GM12865 (cell line): ENCODE data around the gene VKORC1.

ENCODE experiments used
- DNase-seq: peaks from one replicate; pipeline ENCODE4 v3.0.0; 2010; ENCODE audit warnings: low read depth
- H3K4me3 ChIP-seq: 2 replicates; pipeline ENCODE4 v1.5.1; 2011; ENCODE audit warnings: mild to moderate bottlenecking, low read depth, low read length, control low read depth
- TF ChIP-seq, protein P1 (sequence below): IDR thresholded peaks from 2 replicates; pipeline ENCODE4 v1.5.1; 2011; ENCODE audit warnings: low read length, control low read depth, low read depth, inconsistent platforms; ENCODE audit not compliant: insufficient read depth; ENCODE audit errors: missing control alignments

VKORC1 gene

GRCh38 chr16:31092330-31092729, 2.3 kb downstream of the VKORC1 start:
- TF ChIP-seq, protein P1, sequence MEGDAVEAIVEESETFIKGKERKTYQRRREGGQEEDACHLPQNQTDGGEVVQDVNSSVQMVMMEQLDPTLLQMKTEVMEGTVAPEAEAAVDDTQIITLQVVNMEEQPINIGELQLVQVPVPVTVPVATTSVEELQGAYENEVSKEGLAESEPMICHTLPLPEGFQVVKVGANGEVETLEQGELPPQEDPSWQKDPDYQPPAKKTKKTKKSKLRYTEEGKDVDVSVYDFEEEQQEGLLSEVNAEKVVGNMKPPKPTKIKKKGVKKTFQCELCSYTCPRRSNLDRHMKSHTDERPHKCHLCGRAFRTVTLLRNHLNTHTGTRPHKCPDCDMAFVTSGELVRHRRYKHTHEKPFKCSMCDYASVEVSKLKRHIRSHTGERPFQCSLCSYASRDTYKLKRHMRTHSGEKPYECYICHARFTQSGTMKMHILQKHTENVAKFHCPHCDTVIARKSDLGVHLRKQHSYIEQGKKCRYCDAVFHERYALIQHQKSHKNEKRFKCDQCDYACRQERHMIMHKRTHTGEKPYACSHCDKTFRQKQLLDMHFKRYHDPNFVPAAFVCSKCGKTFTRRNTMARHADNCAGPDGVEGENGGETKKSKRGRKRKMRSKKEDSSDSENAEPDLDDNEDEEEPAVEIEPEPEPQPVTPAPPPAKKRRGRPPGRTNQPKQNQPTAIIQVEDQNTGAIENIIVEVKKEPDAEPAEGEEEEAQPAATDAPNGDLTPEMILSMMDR = no peak

GRCh38 chr16:31090540-31090939, 4.1 kb downstream of the VKORC1 start:
- DNase-seq = no peak
- TF ChIP-seq, protein P1 = no peak
- H3K4me3 ChIP-seq = no peak overlapping the region

More at GRCh38 chr16:31092330-31092729, 2.3 kb downstream of the VKORC1 start:
- no peak for DNase-seq
- no peak overlapping the region for H3K4me3 ChIP-seq

DNA sequence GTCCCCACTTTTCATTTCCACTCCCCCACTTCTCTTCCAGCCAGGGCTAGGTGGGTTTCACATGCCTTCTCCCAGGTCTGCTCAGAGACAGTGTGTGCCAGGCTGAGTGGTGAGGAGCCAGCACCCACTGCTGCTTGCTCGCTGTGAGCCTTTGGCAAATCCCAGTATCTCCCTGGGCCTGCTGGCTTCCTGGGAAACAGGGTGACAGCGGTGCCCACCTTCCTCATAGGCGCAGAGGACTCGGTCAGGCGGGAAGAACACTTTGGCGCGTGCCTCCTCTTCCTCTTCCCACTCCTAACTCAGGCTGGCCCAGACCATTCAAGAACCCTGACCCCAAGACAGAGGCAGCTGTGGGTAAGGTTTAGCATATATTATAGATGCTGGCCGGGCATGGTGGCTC, 5.4 kb downstream of the VKORC1 start:
- no peak overlapping the region for H3K4me3 ChIP-seq
- DNase-seq = no peak
- TF ChIP-seq, protein P1 = no peak

DNA sequence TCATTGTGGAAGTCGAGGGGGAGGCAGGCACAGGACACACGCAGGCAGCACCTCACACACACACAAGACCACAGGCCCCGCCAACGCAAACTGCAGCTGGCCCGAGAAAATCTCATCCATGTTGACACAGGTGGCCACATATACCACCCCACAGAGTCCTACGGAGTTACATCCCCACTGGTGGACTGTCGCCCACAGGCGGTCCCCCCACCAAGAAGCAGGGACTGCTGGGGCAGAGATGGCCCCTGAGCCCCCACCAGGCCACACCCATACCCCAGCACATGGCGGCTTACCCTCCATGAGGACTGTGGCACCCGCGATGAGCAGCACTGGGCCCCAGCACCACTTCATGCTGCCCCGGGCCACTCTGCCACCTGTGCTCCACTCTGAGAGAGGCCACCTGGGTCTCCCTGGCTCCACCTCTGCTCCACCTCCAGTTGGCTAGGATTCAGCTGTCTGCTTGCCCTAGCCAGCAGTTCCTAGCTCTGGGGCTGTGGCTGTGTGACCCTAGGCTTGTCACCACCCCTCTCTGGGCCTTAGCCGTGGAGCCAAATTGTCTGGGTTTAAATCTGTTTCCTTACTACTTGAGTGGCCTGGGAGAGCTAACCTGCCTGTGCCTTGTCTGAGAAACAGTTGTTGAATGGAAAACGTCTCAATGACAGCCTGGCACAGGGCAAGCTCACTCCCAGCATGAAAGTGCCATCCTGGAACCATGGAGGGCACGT, 6.0 kb downstream of the VKORC1 start, which contains the start of gene PRSS53:
Gene PRSS53, minus strand, starts transcription at position 485 of the 725 bp plus-strand sequence. Its CDS starts 134 bp downstream, at position 351.
- DNase-seq = no peak
- TF ChIP-seq, protein P1 = no peak
- no peak within 1 kb of the TSS for H3K4me3 ChIP-seq

- DNase-seq = no peak
- no peak overlapping the region for H3K4me3 ChIP-seq
- TF ChIP-seq, protein P1 = no peak
Measured at GRCh38 chr16:31087971-31088370, 6.6 kb downstream of the VKORC1 start.

DNA sequence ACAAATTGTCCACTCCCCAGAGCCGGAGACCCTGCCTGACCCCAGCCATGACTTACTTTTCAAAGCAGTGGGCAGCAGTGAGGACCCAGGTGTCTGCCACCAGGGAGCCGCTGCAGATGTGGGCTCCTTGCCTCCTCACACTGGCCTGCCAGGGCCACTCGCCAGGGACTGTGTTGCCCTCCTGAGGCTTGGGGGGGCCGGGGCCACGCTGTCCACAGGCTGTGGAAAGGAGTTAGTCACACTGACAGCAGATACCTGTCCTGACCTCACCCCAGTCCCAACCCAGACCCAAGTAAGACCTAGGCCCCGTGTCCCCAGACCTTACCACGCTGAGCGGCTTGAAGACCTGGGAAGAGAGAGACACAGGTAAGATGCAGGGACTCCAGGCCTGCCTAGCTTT, 7.1 kb downstream of the VKORC1 start:
- H3K4me3 ChIP-seq = no peak overlapping the region
- no peak for DNase-seq
- TF ChIP-seq, protein P1 = no peak

- no peak overlapping the region for H3K4me3 ChIP-seq
- TF ChIP-seq, protein P1 = no peak
- DNase-seq = no peak
Measured at GRCh38 chr16:31086629-31086906, 8.0 kb downstream of the VKORC1 start.
